ENCODE data around the gene LSG1. TPM values are rescaled to one million over a fixed set of nuclear protein-coding genes. Genes with fewer than 3 reads are reported as not detected.
A peak's percentile ranks its signal among the peaks of the same experiment; 100 is the strongest.

Gene LSG1
- total and polyA plus RNA-seq, 2 of the 13 experiments (the other 11 are each of a cell fraction or from before 2014, with no cell fraction given): 21.4 to 32.1 TPM

GRCh38 chr3:194671900-194672808, at the start of gene LSG1 (continued):
- TF ChIP-seq, protein P1, sequence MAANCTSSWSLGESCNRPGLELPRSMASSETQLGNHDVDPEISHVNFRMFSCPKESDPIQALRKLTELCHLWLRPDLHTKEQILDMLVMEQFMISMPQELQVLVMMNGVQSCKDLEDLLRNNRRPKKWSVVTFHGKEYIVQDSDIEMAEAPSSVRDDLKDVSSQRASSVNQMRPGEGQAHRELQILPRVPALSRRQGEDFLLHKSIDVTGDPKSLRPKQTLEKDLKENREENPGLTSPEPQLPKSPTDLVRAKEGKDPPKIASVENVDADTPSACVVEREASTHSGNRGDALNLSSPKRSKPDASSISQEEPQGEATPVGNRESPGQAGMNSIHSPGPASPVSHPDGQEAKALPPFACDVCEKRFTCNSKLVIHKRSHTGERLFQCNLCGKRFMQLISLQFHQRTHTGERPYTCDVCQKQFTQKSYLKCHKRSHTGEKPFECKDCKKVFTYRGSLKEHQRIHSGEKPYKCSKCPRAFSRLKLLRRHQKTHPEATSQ (CRISPR knock-in tag; IDR thresholded peaks at IDR 0.05; ENCODE audit: borderline replicate concordance): no peak
- TF ChIP-seq, protein P2, sequence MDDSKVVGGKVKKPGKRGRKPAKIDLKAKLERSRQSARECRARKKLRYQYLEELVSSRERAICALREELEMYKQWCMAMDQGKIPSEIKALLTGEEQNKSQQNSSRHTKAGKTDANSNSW (CRISPR knock-in tag; IDR thresholded peaks at IDR 0.05; ENCODE audit: borderline replicate concordance): no peak
- TF ChIP-seq ZNF33A (CRISPR knock-in tag; IDR thresholded peaks at IDR 0.05; ENCODE audit: borderline replicate concordance) (peak; percentile 86; the same call in 1 of the 2 replicates), TBX2 (CRISPR knock-in tag; IDR thresholded peaks at IDR 0.05; ENCODE audit: borderline replicate concordance) (peak; percentile 86), ZFYVE20 (CRISPR knock-in tag; IDR thresholded peaks at IDR 0.05; ENCODE audit: borderline replicate concordance, low read depth) (no peak), ZFAT (CRISPR knock-in tag; conservative IDR thresholded peaks at IDR 0.05) (no peak), PAX8 (CRISPR knock-in tag; IDR thresholded peaks at IDR 0.05; ENCODE audit: borderline replicate concordance) (no peak), ZNF484 (CRISPR knock-in tag; IDR thresholded peaks at IDR 0.05; ENCODE audit: borderline replicate concordance, low read depth) (no peak), CBFB (CRISPR knock-in tag; IDR thresholded peaks at IDR 0.05) (peak; percentile 52; the same call in 1 of the 2 replicates), ZNF430 (CRISPR knock-in tag; IDR thresholded peaks at IDR 0.05) (no peak), GATAD2A (CRISPR knock-in tag; IDR thresholded peaks at IDR 0.05) (peak; percentile 76), ZNF44 (CRISPR knock-in tag; IDR thresholded peaks at IDR 0.05) (no peak), PCBP1 (IDR thresholded peaks at IDR 0.05; ENCODE audit: borderline replicate concordance, low read depth, low read length) (no peak), PITX1 (CRISPR knock-in tag; IDR thresholded peaks at IDR 0.05) (peak; percentile 53; the same call in 1 of the 2 replicates), CBX2 (IDR thresholded peaks at IDR 0.05; ENCODE audit: low read depth, low read length) (no peak), CBX2 (CRISPR knock-in tag; IDR thresholded peaks at IDR 0.05; ENCODE audit: low read depth) (no peak), ZNF263 (CRISPR knock-in tag; IDR thresholded peaks at IDR 0.05) (no peak), ZNF10 (CRISPR knock-in tag; IDR thresholded peaks at IDR 0.05; ENCODE audit: borderline replicate concordance, low read depth) (no peak)
- TF ChIP-seq, protein P3, sequence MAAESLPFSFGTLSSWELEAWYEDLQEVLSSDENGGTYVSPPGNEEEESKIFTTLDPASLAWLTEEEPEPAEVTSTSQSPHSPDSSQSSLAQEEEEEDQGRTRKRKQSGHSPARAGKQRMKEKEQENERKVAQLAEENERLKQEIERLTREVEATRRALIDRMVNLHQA (CRISPR knock-in tag; IDR thresholded peaks at IDR 0.05): no peak
- TF ChIP-seq, protein P4, sequence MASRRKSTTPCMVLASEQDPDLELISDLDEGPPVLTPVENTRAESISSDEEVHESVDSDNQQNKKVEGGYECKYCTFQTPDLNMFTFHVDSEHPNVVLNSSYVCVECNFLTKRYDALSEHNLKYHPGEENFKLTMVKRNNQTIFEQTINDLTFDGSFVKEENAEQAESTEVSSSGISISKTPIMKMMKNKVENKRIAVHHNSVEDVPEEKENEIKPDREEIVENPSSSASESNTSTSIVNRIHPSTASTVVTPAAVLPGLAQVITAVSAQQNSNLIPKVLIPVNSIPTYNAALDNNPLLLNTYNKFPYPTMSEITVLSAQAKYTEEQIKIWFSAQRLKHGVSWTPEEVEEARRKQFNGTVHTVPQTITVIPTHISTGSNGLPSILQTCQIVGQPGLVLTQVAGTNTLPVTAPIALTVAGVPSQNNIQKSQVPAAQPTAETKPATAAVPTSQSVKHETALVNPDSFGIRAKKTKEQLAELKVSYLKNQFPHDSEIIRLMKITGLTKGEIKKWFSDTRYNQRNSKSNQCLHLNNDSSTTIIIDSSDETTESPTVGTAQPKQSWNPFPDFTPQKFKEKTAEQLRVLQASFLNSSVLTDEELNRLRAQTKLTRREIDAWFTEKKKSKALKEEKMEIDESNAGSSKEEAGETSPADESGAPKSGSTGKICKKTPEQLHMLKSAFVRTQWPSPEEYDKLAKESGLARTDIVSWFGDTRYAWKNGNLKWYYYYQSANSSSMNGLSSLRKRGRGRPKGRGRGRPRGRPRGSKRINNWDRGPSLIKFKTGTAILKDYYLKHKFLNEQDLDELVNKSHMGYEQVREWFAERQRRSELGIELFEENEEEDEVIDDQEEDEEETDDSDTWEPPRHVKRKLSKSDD (CRISPR knock-in tag; IDR thresholded peaks at IDR 0.05; ENCODE audit: low read depth): peak; percentile 95
- TF ChIP-seq, protein P5, sequence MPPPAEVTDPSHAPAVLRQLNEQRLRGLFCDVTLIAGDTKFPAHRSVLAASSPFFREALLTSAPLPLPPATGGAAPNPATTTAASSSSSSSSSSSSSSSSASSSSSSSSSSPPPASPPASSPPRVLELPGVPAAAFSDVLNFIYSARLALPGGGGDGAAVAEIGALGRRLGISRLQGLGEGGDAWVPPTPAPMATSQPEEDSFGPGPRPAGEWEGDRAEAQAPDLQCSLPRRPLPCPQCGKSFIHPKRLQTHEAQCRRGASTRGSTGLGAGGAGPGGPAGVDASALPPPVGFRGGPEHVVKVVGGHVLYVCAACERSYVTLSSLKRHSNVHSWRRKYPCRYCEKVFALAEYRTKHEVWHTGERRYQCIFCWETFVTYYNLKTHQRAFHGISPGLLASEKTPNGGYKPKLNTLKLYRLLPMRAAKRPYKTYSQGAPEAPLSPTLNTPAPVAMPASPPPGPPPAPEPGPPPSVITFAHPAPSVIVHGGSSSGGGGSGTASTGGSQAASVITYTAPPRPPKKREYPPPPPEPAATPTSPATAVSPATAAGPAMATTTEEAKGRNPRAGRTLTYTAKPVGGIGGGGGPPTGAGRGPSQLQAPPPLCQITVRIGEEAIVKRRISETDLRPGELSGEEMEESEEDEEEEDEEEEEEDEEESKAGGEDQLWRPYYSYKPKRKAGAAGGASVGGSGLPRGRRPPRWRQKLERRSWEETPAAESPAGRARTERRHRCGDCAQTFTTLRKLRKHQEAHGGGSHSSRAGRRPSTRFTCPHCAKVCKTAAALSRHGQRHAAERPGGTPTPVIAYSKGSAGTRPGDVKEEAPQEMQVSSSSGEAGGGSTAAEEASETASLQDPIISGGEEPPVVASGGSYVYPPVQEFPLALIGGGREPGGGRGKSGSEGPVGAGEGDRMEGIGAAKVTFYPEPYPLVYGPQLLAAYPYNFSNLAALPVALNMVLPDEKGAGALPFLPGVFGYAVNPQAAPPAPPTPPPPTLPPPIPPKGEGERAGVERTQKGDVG (CRISPR knock-in tag; IDR thresholded peaks at IDR 0.05; ENCODE audit: borderline replicate concordance): no peak

Data from HepG2 (cell line).